GM10266 (cell line): Measurements from ENCODE around the gene EZR.

ENCODE experiments used
- DNase-seq: peaks from one replicate; pipeline ENCODE4 v3.0.0; 2012; ENCODE audit errors: extremely low spot score
- TF ChIP-seq, protein P1 (sequence below): IDR thresholded peaks from 2 replicates; pipeline ENCODE4 v1.5.1; 2012; ENCODE audit warnings: mild to moderate bottlenecking, low read depth; ENCODE audit not compliant: control insufficient read depth, insufficient read depth; ENCODE audit errors: missing control alignments

Gene EZR

GRCh38 chr6:158766621-158767455 lies 52.3 kb downstream of the EZR start:
- TF ChIP-seq, protein P1, sequence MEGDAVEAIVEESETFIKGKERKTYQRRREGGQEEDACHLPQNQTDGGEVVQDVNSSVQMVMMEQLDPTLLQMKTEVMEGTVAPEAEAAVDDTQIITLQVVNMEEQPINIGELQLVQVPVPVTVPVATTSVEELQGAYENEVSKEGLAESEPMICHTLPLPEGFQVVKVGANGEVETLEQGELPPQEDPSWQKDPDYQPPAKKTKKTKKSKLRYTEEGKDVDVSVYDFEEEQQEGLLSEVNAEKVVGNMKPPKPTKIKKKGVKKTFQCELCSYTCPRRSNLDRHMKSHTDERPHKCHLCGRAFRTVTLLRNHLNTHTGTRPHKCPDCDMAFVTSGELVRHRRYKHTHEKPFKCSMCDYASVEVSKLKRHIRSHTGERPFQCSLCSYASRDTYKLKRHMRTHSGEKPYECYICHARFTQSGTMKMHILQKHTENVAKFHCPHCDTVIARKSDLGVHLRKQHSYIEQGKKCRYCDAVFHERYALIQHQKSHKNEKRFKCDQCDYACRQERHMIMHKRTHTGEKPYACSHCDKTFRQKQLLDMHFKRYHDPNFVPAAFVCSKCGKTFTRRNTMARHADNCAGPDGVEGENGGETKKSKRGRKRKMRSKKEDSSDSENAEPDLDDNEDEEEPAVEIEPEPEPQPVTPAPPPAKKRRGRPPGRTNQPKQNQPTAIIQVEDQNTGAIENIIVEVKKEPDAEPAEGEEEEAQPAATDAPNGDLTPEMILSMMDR, result no peak
- no peak for DNase-seq

GRCh38 chr6:158765499-158766068 lies 53.6 kb downstream of the EZR start:
- TF ChIP-seq, protein P1, result no peak
- DNase-seq, result no peak

DNA sequence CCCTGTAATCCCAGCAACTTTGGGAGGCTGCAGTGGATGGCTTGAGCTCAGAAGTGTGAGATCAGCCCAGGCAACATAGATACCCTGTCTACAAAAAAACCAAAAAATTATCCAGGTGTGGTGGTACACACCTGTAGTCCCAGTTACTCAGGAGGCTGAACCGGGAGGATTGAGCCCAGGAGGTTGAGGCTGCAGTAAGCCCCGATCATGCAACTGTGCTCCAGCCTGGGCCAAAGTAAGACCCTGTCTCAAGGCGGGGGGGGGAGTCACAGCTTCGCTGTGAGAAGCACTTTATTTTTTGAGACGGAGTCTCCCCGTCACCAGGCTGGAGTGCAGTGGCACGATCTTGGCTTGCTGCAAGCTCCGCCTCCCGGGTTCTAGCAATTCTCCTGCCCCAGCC lies 54.2 kb downstream of the EZR start:
- TF ChIP-seq, protein P1, result no peak
- no peak for DNase-seq

DNA sequence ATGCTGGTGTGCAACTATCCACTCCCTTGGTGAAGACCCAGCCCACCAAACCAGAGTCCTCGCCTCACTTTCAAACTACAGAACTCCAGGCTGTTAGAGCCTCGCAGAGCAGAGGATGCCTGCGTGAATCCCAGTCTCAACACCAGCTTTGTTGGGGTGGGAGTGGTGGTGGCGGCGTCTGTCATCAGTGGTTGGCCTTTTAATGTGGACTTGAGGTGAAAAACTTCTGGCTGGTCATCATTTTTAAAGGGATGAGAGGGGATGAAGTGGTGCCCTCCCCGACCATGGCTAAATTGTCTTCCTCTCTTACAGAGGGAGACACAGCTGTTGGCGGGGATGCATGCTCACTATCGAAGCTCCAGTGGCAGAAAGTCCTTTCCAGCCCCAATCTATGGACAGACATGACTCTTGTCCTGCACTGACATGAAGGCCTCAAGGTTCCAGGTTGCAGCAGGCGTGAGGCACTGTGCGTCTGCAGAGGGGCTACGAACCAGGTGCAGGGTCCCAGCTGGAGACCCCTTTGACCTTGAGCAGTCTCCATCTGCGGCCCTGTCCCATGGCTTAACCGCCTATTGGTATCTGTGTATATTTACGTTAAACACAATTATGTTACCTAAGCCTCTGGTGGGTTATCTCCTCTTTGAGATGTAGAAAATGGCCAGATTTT lies 54.9 kb downstream of the EZR start:
- TF ChIP-seq, protein P1, result no peak
- DNase-seq, result no peak

GRCh38 chr6:158763434-158764182 lies 55.6 kb downstream of the EZR start:
- DNase-seq, result no peak
- TF ChIP-seq, protein P1, result no peak

DNA sequence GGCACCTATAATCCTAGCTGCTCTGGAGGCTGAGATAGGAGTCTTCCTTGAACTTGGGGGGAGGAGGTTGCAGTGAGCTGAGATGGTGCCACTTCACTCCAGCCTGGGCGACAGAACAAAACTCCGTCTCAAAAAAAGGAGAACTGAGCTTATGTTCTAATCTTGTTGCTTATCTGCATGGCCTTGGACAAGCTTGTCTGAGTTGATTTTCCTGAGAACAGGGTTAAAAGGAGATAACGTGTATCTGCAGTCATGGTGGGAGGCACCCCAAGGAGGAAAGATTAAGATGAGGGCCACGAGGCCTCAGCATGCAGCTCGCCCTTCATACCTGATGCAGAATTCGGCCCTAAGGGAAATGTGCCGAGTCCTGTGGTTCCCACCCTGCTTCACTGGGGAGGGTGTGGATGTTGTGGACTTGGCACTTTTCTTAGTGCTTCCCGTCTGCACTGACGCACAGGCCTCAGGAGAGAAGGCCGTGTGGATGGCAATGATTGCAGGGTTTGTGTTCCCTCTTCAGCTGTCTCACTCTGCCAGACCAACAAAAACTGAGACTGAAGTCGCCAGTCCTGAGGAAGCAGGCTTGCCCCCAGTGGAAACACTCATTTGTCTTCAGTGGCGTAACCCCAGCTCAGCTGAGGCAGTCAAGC lies 56.3 kb downstream of the EZR start:
- DNase-seq, result no peak
- TF ChIP-seq, protein P1, result no peak
